ENCODE data around the gene WASL.

DNA sequence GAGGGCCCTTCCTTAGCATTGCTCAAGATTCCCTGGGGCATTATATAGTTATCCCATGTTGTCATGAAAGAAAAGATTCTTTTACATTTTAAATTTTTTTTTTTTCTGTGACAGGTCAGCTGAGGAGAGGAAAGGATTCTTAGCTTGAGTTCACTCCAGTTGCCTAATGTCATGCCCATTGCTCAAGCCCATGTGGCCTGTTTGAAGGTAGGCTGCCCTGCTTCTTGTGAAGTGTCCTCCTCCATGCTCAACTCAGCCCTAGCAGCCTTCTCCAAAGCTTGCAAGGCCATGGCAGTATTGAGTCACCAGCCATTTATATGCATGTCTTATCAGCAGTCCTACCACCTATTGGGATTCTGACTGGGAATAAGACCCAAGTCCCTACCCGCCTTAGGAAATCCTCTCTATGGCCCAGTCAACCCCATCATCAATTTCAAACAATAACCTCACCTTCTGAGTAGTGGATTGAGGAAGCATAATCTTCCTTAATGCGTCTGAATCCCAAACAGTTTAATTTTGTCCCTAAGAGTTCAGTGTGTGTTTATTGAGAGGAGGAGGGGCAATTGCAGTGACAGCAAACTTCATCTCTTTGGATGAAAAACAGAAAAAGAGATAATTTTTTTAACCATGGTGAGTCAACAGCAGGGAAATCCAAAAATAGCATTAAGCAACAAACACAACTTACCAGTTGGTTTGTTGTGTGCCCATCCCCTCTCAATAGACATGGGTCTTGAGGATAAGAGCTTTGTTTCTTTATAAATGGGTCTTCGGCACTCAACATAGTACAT is 38.6 kb upstream of the WASL start:
- TF ChIP-seq, protein P1, sequence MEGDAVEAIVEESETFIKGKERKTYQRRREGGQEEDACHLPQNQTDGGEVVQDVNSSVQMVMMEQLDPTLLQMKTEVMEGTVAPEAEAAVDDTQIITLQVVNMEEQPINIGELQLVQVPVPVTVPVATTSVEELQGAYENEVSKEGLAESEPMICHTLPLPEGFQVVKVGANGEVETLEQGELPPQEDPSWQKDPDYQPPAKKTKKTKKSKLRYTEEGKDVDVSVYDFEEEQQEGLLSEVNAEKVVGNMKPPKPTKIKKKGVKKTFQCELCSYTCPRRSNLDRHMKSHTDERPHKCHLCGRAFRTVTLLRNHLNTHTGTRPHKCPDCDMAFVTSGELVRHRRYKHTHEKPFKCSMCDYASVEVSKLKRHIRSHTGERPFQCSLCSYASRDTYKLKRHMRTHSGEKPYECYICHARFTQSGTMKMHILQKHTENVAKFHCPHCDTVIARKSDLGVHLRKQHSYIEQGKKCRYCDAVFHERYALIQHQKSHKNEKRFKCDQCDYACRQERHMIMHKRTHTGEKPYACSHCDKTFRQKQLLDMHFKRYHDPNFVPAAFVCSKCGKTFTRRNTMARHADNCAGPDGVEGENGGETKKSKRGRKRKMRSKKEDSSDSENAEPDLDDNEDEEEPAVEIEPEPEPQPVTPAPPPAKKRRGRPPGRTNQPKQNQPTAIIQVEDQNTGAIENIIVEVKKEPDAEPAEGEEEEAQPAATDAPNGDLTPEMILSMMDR (IDR thresholded peaks at IDR 0.05): no peak
- TF ChIP-seq POLR2A (IDR thresholded peaks at IDR 0.05): no peak

Data from uterus (tissue), 2 donors.